Measurements from ENCODE around the gene UCKL1.
A peak's percentile ranks its signal among the peaks of the same experiment; 100 is the strongest.
"Not testable (repeated sequence)": the region's sequence is repeated elsewhere in the genome, so short reads cannot be mapped to it uniquely, and the experiment has no call there.

The UCKL1 gene

GRCh38 chr20:63955827-63956663 is at the start of gene UCKL1:
Gene UCKL1, minus strand, starts transcription at chr20:63956416. Its CDS starts 44 bp downstream, at chr20:63956372.
- DNase-seq = peak; percentile 89

- no peak for DNase-seq
Observed at GRCh38 chr20:64005394-64005793, 49.2 kb upstream of the UCKL1 start.

- no peak for DNase-seq
Observed at GRCh38 chr20:64003960-64004725, 47.9 kb upstream of the UCKL1 start.

- DNase-seq = no peak
Observed at GRCh38 chr20:64001607-64002011, 45.4 kb upstream of the UCKL1 start.

- no peak for DNase-seq
Observed at GRCh38 chr20:64000906-64001305, 44.7 kb upstream of the UCKL1 start.

- no peak for DNase-seq
Observed at GRCh38 chr20:63982937-63983336, 26.7 kb upstream of the UCKL1 start.

GRCh38 chr20:63980806-63981728 is 24.9 kb upstream of the UCKL1 start, which contains the start of gene PRPF6:
Gene PRPF6, plus strand, starts transcription at chr20:63981132. Its CDS starts 114 bp downstream, at chr20:63981246.
- peak; percentile 92 for DNase-seq

- DNase-seq = no peak
Observed at GRCh38 chr20:63980317-63980805, 24.1 kb upstream of the UCKL1 start.

GRCh38 chr20:63979557-63980316 is 23.5 kb upstream of the UCKL1 start, which contains the start of gene SAMD10:
Gene SAMD10, minus strand, starts transcription at chr20:63979642. Its CDS starts 175 bp downstream, at chr20:63979467.
- DNase-seq = peak; percentile 70

- DNase-seq = no peak
Observed at GRCh38 chr20:63979229-63979556, 23.0 kb upstream of the UCKL1 start.

GRCh38 chr20:63978319-63979228 is 22.4 kb upstream of the UCKL1 start:
- DNase-seq = peak; percentile 48

- peak; percentile 63 for DNase-seq
Observed at GRCh38 chr20:63977739-63978276, 21.6 kb upstream of the UCKL1 start.

- peak; percentile 21 for DNase-seq
Observed at GRCh38 chr20:63976980-63977738, 20.9 kb upstream of the UCKL1 start.

- not testable (repeated sequence) for DNase-seq
Observed at GRCh38 chr20:63976511-63976910, 20.3 kb upstream of the UCKL1 start.

GRCh38 chr20:63974402-63975200 is 18.4 kb upstream of the UCKL1 start:
- peak; percentile 17 for DNase-seq

- peak; percentile 85 for DNase-seq
Observed at GRCh38 chr20:63973636-63974401, 17.6 kb upstream of the UCKL1 start.

- DNase-seq = no peak
Observed at GRCh38 chr20:63973160-63973479, 16.9 kb upstream of the UCKL1 start.

Data from activated T-cell treated with anti-CD3 and anti-CD28 coated beads, Interleukin-2, amount 50 U/mL, for 1 hour (primary cell).